NCI-H146 treated with DMSO at 0.1 percent for 48 hours (cell line): Measurements from ENCODE around the gene FAM241B.

Experiments used
- DNase-seq: peaks from one replicate; lab custom pipeline; 2025; ENCODE audit not compliant: unreplicated experiment; lab: John Stamatoyannopoulos, UW

Gene FAM241B, protein sequence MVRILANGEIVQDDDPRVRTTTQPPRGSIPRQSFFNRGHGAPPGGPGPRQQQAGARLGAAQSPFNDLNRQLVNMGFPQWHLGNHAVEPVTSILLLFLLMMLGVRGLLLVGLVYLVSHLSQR

GRCh38 chr10:69629897-69630650, at the start of gene FAM241B:
TSS of gene FAM241B (plus strand) at chr10:69630247. CDS start at chr10:69631744, 1,497 bp downstream.
- peak; percentile 28 for DNase-seq

DNA sequence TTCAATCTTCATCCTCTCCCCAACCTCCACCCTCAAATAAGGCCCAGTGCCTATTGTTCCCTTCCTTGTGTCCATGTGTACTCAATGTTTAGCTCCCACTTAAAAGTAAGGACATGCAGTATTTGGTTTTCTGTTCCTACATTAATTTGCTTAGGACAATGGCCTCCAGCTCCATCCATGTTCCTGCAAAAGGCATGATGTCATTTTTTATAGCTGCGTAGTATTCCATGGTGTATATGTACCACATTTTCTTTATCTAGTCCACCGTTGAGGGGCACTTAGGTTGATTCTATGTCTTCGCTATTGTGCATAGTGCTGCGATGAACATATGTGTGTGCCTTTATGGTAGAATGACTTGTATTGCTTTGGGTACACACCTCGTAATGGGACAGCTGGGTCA, 49.6 kb upstream of the FAM241B start:
- no peak for DNase-seq

DNA sequence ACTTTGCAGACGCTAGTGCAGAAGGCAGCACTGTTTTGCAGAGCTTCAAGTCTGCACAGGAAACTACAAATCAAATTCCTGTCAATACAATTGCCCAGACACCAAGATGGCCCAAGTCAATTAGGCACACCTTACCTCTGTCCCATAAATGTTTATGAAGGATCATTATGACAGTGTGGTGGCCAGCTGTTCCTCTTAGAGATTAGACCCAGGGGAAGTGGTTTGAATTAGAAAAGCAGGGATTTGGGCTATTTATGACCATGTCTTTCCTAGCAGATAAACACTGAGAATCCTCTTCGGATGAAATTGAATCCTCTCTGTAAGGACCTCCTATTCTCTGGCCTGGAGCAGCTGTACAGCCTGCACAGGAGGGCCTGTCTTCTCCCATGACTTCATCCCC, 46.9 kb upstream of the FAM241B start:
- no peak for DNase-seq

- no peak for DNase-seq
These were observed 45.4 kb upstream of the FAM241B start for GRCh38 chr10:69584624-69585023.

DNA sequence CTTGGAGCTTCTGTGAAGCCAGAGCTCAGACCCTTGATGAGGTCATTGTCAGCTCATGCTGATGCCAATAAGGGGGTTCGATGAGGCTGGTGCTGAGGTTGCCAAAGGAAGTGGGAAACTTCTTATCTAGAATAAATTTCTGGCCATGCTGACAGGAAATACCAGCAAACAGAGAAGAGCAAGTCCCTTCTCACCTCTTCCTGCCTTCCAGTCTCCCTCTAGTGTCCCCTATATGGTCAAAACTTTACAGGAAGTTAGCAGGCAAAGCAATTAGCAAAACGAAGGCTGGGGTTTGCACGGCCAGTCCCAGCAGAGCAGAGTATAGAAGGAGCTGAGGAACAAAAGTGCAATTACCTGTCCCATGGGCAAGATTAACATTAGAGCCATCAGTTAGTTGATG, 41.7 kb upstream of the FAM241B start:
- DNase-seq = no peak

GRCh38 chr10:69600761-69601330, 29.2 kb upstream of the FAM241B start:
- DNase-seq = no peak

DNA sequence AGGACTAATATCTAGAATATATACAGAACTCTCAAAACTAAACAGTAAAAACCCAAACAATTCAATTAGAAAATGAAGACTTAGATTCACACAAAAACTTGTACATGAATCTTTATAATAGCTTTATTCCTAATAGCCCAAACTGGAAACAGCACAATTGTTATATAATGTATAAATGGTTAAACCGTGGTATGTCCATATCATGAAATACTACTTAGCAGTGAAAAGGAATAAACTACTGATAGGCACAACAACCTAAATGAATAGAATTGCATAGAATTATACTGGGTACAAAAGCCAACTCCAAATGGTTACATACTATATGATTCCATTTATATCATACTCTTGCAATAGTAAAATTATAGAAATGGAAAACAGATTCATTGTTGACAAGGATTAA, 21.0 kb upstream of the FAM241B start:
- DNase-seq = no peak

- no peak for DNase-seq
These were observed 17.3 kb upstream of the FAM241B start for GRCh38 chr10:69612760-69613159.

DNA sequence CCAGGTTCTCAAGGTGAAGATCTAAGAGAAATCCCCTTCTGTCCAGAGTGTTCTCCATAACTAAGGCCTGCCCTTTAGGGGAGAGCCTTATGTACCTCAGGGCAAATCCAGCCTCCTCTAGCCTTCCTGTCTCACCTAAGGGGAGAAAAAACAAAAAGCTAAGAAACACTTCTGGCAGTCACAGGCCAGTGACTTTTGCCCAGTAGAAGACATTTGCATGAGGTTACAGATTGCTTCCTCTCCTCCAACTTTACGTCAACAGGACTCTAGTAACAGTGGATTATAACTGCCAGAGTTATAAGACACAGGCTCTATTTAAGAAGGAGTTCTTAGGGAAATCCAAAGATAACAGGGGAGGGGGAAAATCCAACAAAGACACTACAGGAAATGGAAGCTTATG, 15.9 kb upstream of the FAM241B start:
- no peak for DNase-seq

DNA sequence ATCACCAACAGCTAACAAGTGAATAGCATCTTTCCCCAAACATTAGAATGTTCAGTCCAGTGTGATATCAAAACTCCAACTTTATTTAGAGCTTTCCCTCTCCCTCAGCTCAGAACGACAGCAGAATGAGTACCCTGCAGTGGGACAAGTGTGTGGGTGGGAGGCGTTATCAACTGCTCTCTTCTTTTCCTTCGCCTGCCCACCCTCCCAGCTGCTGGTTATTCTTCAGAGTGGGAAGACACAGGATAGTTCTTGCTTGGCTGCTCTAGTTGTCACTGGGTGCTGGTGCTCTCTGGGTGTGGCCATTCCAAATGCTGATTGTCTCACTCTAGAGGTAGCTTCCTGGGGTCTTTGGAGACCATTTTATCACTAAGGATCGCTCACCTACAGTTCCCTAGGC, 13.7 kb upstream of the FAM241B start:
- DNase-seq = no peak

- no peak for DNase-seq
These were observed 11.3 kb upstream of the FAM241B start for GRCh38 chr10:69618746-69619145.

- DNase-seq = no peak
These were observed 10.4 kb upstream of the FAM241B start for GRCh38 chr10:69619626-69620025.

GRCh38 chr10:69620625-69621024, 9.4 kb upstream of the FAM241B start:
- DNase-seq = no peak

GRCh38 chr10:69624245-69624786, 5.7 kb upstream of the FAM241B start:
- DNase-seq = no peak

DNA sequence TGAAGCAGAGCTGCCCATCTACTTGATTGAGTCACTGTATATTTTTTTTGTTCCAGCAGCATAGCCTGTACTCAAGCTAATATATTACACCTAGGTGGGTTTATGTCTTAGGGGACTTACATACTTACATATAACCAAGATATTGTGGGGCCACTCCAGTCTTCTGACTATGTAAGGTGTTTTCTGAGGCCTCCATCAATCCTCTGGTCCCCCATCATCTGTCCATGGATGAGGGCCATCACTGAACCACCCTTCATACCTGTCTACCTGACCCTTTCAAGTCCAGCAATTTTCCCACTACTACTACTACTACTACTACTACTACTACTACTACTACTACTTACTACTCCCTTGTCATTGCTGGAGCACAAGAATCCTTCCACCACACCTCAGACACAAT, 3.2 kb upstream of the FAM241B start:
- no peak for DNase-seq

DNA sequence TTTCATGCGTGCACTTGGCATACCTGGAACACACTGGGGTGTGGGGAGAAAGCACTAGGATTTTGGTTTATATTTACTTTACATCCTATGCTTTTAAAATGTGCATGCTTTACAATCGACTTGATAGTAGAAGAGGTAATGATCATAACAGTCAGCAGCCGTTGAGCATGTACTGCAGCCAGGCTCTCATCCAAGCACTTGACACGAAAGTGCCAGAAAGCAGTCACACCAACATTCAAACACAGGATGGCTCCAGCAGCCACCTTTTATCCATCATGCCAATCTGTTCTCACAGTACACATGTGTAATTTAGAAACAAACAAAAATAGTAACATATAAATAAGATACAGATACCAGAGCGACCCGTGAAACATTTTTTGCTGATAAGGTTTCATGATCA, 1.2 kb upstream of the FAM241B start:
- DNase-seq = no peak

- no peak for DNase-seq
These were observed 539 bp upstream of the FAM241B start for GRCh38 chr10:69629519-69629896.

DNA sequence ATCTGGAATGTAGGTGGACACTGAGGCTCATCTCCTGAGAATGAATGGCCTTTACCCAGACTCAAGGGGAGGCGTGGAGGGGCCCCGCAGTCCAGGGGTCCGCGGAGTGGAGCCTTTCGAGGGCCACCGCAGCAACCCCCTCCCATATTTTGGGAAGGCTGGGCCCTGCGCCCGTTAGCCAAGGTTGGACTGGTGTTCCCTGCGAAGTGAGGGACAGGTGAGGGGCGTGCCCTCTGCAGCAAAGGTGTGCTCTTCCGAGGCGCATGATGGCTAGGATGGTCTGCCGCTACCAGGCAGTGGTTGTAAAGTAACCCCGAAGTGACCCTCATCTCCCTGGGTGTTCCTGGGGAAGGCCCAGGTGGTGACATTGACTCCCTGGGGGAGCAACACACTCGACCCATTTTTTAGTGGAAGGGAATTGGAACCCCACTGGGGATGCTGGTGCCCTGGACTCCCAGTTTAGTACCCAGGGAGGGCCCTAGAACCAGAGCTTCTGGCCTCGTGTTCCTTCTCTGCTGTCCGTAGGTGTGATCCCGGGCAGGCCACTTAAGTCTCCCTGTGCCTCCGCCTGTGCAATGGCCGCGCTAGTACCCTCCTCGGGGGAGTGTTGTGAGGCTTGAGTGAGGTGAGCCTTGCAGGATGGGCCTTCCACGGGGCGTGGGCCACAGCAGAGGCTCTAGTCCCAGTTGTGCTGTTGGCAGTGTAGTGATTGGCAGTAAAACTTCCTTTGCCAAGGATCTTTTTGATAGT, 779 bp downstream of the FAM241B start:
- DNase-seq = no peak

DNA sequence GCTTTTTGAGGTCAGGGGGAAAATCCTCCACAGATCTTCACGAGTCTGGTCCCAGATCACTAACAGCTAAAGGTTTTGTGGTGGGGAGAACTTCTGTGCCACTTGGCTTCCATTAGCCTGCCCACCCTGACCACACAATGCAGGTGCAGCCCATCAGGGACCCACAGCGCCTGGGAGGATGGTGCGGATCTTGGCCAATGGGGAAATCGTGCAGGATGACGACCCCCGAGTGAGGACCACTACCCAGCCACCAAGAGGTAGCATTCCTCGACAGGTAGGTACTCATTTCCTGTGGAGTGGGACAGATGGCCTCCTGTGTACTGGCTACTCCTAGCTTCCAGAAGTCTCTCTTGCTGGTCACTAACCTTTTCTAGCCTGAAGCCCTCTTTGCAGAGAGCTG, 1.5 kb downstream of the FAM241B start:
- DNase-seq = no peak

- no peak for DNase-seq
These were observed 2.6 kb downstream of the FAM241B start for GRCh38 chr10:69632516-69633199.
